Astrocyte of the cerebellum (primary cell): Measurements from ENCODE around the gene MKRN1.

Experiments used
- DNase-seq: peaks from one replicate; pipeline ENCODE4 v3.0.0-alpha.2; 2011; ENCODE audit warnings: low read depth
- H3K4me3 ChIP-seq: 2 replicates; pipeline ENCODE4 v1.5.1; 2011; ENCODE audit warnings: mild to moderate bottlenecking, low read depth, low read length, moderate library complexity
- CTCF ChIP-seq: IDR thresholded peaks from 2 replicates; pipeline ENCODE4 v1.5.1; 2012; ENCODE audit warnings: low read length, low read depth, moderate library complexity, mild to moderate bottlenecking; ENCODE audit errors: missing control alignments
- in situ Hi-C: cut with HindIII; loops from 2 replicates; pipeline ENCODE4 v1.10.0; 2017; ENCODE audit warnings: low sequenced_read_pairs

MKRN1 gene

GRCh38 chr7:140453273-140453672 lies 26.0 kb downstream of the MKRN1 start:
- no peak for TF ChIP-seq CTCF
- DNase-seq = no peak
- in situ Hi-C loops = no loop called here
- no peak overlapping the region for H3K4me3 ChIP-seq

GRCh38 chr7:140451716-140452115 lies 27.6 kb downstream of the MKRN1 start:
- no peak overlapping the region for H3K4me3 ChIP-seq
- in situ Hi-C loops = no loop called here
- DNase-seq = no peak
- TF ChIP-seq CTCF = no peak

GRCh38 chr7:140448781-140449480 lies 30.4 kb downstream of the MKRN1 start:
- no peak overlapping the region for H3K4me3 ChIP-seq
- in situ Hi-C loops = no loop called here
- TF ChIP-seq CTCF = no peak
- no peak for DNase-seq

- H3K4me3 ChIP-seq = no peak overlapping the region
- in situ Hi-C loops = no loop called here
- DNase-seq = no peak
- TF ChIP-seq CTCF = no peak
Observed at GRCh38 chr7:140447841-140448240, 31.5 kb downstream of the MKRN1 start.

GRCh38 chr7:140446467-140446866 lies 32.8 kb downstream of the MKRN1 start:
- no peak for DNase-seq
- H3K4me3 ChIP-seq = no peak overlapping the region
- TF ChIP-seq CTCF = no peak
- in situ Hi-C loops = no loop called here

- no peak overlapping the region for H3K4me3 ChIP-seq
- no peak for TF ChIP-seq CTCF
- in situ Hi-C loops = no loop called here
- no peak for DNase-seq
Observed at GRCh38 chr7:140441519-140441918, 37.8 kb downstream of the MKRN1 start.

GRCh38 chr7:140440593-140440992 lies 38.7 kb downstream of the MKRN1 start:
- no peak for DNase-seq
- no peak for TF ChIP-seq CTCF
- H3K4me3 ChIP-seq = no peak overlapping the region
- in situ Hi-C loops = no loop called here
